A549 (cell line): ENCODE results near the gene ZNF710. TPM values are rescaled to one million over a fixed set of nuclear protein-coding genes. Genes with fewer than 3 reads are reported as not detected.

Experiments used
- ATAC-seq, 2 experiments: fragments of 200-7000 bp in 1 of 2; fragments of >200 bp in 1 of 2; cut with Nextera tagmentation in 1 of 2; cut with Tn5 transposase in 1 of 2; 3 replicates each; pipeline versions ENCODE4 v1.8.0 to v1.9.1; 2018 to 2020; ENCODE audit warnings: mild to moderate bottlenecking in 1 of 2, moderate library complexity in 1 of 2
- CTCF ChIA-PET: fragments of 300-600 bp; sonication (Branson Sonifier 250); formaldehyde crosslinking; extraction: SDS; loops from one replicate; lab custom pipeline; 2021; ENCODE audit warnings: antibody characterized with exemption, inconsistent platforms; lab: Yijun Ruan, JAX
- POLR2A ChIA-PET: fragments of 350-600 bp; formaldehyde crosslinking; extraction: SDS; loops from one replicate; lab custom pipeline; 2021; ENCODE audit warnings: antibody characterized with exemption, inconsistent platforms; lab: Yijun Ruan, JAX
- DNase-seq, 2 experiments: peaks; one replicate each; pipeline versions ENCODE4 v3.0.0 to v3.0.0-alpha.2; 2011 to 2016; ENCODE audit warnings: low read depth in 1 of 2, low spot score in 1 of 2
- FAIRE-seq: peaks from 2 replicates; lab custom pipeline; 2011; peaks lifted over from hg19 to GRCh38; lab: Jason Lieb, UNC
- H3K27ac ChIP-seq, 2 experiments: fragments of >200 bp; sonication (Bioruptor Twin); formaldehyde crosslinking; 3 replicates each; pipeline ENCODE4 v1.5.1; 2016 to 2017
- H3K4me1 ChIP-seq: fragments of >200 bp; sonication (Bioruptor Twin); formaldehyde crosslinking; 3 replicates; pipeline ENCODE4 v1.6.1; 2016
- H3K4me2 ChIP-seq: fragments of >200 bp; sonication (Bioruptor Twin); formaldehyde crosslinking; 3 replicates; pipeline ENCODE4 v1.6.1; 2016
- H3K4me3 ChIP-seq: fragments of >200 bp; sonication (Bioruptor Twin); formaldehyde crosslinking; 3 replicates; pipeline ENCODE4 v1.5.1; 2016
- H3K9me3 ChIP-seq: fragments of >200 bp; sonication (Bioruptor Twin); formaldehyde crosslinking; 3 replicates; pipeline ENCODE4 v1.6.1; 2016
- BHLHE40 ChIP-seq: IDR thresholded peaks from 2 replicates; pipeline ENCODE4 v1.6.1; 2012; ENCODE audit warnings: low read depth, low read length, inconsistent platforms
- CBX2 ChIP-seq: fragments of 200-600 bp; sonication (generic); IDR thresholded peaks from 2 replicates; pipeline ENCODE4 v1.6.1; 2016; ENCODE audit warnings: low read depth, mild to moderate bottlenecking, borderline replicate concordance
- CHD2 ChIP-seq: fragments of 150-350 bp; IDR thresholded peaks from 2 replicates; pipeline ENCODE4 v1.6.1; 2014; ENCODE audit warnings: low read length; ENCODE audit not compliant: partially characterized antibody
- E2F6 ChIP-seq: IDR thresholded peaks from 2 replicates; pipeline ENCODE4 v1.6.1; 2012; ENCODE audit warnings: low read depth, borderline replicate concordance
- ESRRA ChIP-seq: fragments of 150-350 bp; IDR thresholded peaks from 2 replicates; pipeline ENCODE4 v1.6.1; 2014; ENCODE audit warnings: mild to moderate bottlenecking, low read length, borderline replicate concordance
- HES2 ChIP-seq: fragments of >200 bp; sonication (Bioruptor Twin); formaldehyde crosslinking; IDR thresholded peaks from 2 replicates; pipeline ENCODE4 v1.6.1; 2016
- HEYL ChIP-seq: fragments of 250-450 bp; sonication (Bioruptor Pico); IDR thresholded peaks from 2 replicates; pipeline ENCODE4 v1.8.0; 2021; ENCODE audit warnings: mild to moderate bottlenecking, moderate library complexity
- HMGXB4 ChIP-seq: fragments of 250-450 bp; sonication (Bioruptor Pico); IDR thresholded peaks from 2 replicates; pipeline ENCODE4 v1.5.0; 2021; ENCODE audit warnings: mild to moderate bottlenecking, moderate library complexity, borderline replicate concordance
- HOXB13 ChIP-seq: fragments of 250-450 bp; sonication (Bioruptor Pico); IDR thresholded peaks from 2 replicates; pipeline ENCODE4 v1.5.0; 2020; ENCODE audit warnings: low read depth, mild to moderate bottlenecking, moderate library complexity
- HOXB5 ChIP-seq: fragments of 250-450 bp; sonication (Bioruptor Pico); IDR thresholded peaks from 2 replicates; pipeline ENCODE4 v1.5.0; 2020; ENCODE audit warnings: mild to moderate bottlenecking, moderate library complexity
- JUN ChIP-seq, 2 experiments: fragments of >200 bp; sonication (Bioruptor Twin); formaldehyde crosslinking; IDR thresholded peaks; 2 replicates in 1 of 2; 3 replicates in 1 of 2; pipeline ENCODE4 v1.6.1; 2016 to 2017
- JUNB ChIP-seq: fragments of >200 bp; sonication (Bioruptor Twin); formaldehyde crosslinking; IDR thresholded peaks from 2 replicates; pipeline ENCODE4 v1.6.1; 2016
- KDM1A ChIP-seq: fragments of 200-600 bp; sonication (generic); IDR thresholded peaks from 2 replicates; pipeline ENCODE4 v1.6.1; 2016; ENCODE audit warnings: low read depth, mild to moderate bottlenecking
- KDM5A ChIP-seq: fragments of 200-600 bp; sonication (generic); IDR thresholded peaks from 2 replicates; pipeline ENCODE4 v1.6.1; 2016; ENCODE audit warnings: antibody characterized with exemption, mild to moderate bottlenecking
- MYC ChIP-seq: IDR thresholded peaks from 2 replicates; pipeline ENCODE4 v1.6.1; 2012; ENCODE audit warnings: mild to moderate bottlenecking, inconsistent platforms, low read length, improper control_type of control experiment, borderline replicate concordance
- NPAS2 ChIP-seq: fragments of 250-450 bp; sonication (Bioruptor Pico); IDR thresholded peaks from 2 replicates; pipeline ENCODE4 v1.8.0; 2022; ENCODE audit warnings: mild to moderate bottlenecking, moderate library complexity, borderline replicate concordance
- NR3C1 ChIP-seq: fragments of >200 bp; sonication (Bioruptor Twin); formaldehyde crosslinking; IDR thresholded peaks from 3 replicates; pipeline ENCODE4 v1.6.1; 2017
- RCOR1 ChIP-seq: fragments of 150-350 bp; IDR thresholded peaks from 2 replicates; pipeline ENCODE4 v1.6.1; 2014; ENCODE audit warnings: antibody characterized with exemption, low read length, low read depth
- REST ChIP-seq: fragments of 200-600 bp; sonication (generic); IDR thresholded peaks from 2 replicates; pipeline ENCODE4 v1.6.1; 2016; ENCODE audit warnings: antibody characterized with exemption, mild to moderate bottlenecking, moderate library complexity
- RFX5 ChIP-seq: fragments of 450-650 bp; IDR thresholded peaks from 2 replicates; pipeline ENCODE4 v1.7.1; 2014; ENCODE audit warnings: antibody characterized with exemption, mild to moderate bottlenecking, moderate library complexity
- TFCP2L1 ChIP-seq: fragments of 250-450 bp; sonication (Bioruptor Pico); IDR thresholded peaks from 2 replicates; pipeline ENCODE4 v1.5.0; 2021; ENCODE audit warnings: mild to moderate bottlenecking
- USF2 ChIP-seq: fragments of 450-650 bp; IDR thresholded peaks from 2 replicates; pipeline ENCODE4 v1.6.1; 2014; ENCODE audit warnings: antibody characterized with exemption
- ZC3H11A ChIP-seq: fragments of 450-650 bp; IDR thresholded peaks from 2 replicates; pipeline ENCODE4 v1.6.1; 2014; ENCODE audit warnings: antibody characterized with exemption, mild to moderate bottlenecking
- WGBS: methylation state at CpG from one replicate; pipeline ENCODE4 v1.1.6; 2017; ENCODE audit errors: missing lambda C conversion rate; 5-methylcytosine and 5-hydroxymethylcytosine counted together
- polyA plus RNA-seq, 4 experiments: library from polyadenylated mRNA; depleted of rRNA in 3 of 4; stranded (reverse); fragments of >200 nt; fragmentation: RNase III in 1 of 4; extraction: RNeasy Plus Mini Kit Qiagen cat#74134 plus additional on column Dnase treatment in 1 of 4; gene quantifications; 2 replicates in 3 of 4; 3 replicates in 1 of 4; pipeline ENCODE4 v1.2.3, GENCODE V29; 2011 to 2017

ZNF710 gene
- polyA plus RNA-seq, 2 of the 4 experiments (the other 2 are of a cell fraction) = 2.6 to 7.8 TPM

- DNase-seq (no peak), FAIRE-seq (no peak), ATAC-seq (no peak)
- Histone ChIP-seq H3K9me3 (no peaks in the 10 kb centered on the region), H3K4me2 (no peak overlapping the region), H3K4me3 (no peak overlapping the region), H3K4me1 (peaks cover 14% of the 10 kb centered on the region), H3K27ac (no peak overlapping the region)
- CTCF ChIA-PET = interaction anchor here (0.6 to 2.7 kb wide), 5 partner anchors 10 to 225 kb away, joined by 3 to 11 read pairs (median 6); no protein-coding TSS in a partner anchor
- TF ChIP-seq NR3C1 (no peak), KDM1A (no peak), HEYL (CRISPR knock-in tag) (no peak), NPAS2 (CRISPR knock-in tag) (no peak), REST (no peak), CBX2 (no peak), HOXB13 (CRISPR knock-in tag) (no peak), BHLHE40 (no peak), E2F6 (no peak), JUN (IDR thresholded peaks at IDR 0.05) (no peak), TFCP2L1 (CRISPR knock-in tag) (no peak)
- POLR2A ChIA-PET = interaction anchor here (1.2 kb wide), 1 partner anchor 22 kb away, joined by 4 read pairs; the partner anchor contains the start of gene IDH2
Measured at GRCh38 chr15:90124507-90124906, 123.4 kb downstream of the ZNF710 start.

- no peak; a peak in 1 of 6 replicates for ATAC-seq
- Histone ChIP-seq H3K9me3 (no peaks in the 10 kb centered on the region), H3K4me1 (peaks cover 14% of the 10 kb centered on the region), H3K4me2 (peak overlapping the region; percentile 49; the same call in 2 of the 3 replicates), H3K27ac (no peak overlapping the region), H3K4me3 (no peak overlapping the region)
- POLR2A ChIA-PET = no interaction called here
- WGBS = 70% methylated on average over 6 of the region's 6 CpGs
- no peak for FAIRE-seq
- DNase-seq = peak in 1 of 2 experiments; percentile 39
- CTCF ChIA-PET = interaction anchor here (0.5 to 2.7 kb wide), 5 partner anchors 15 to 228 kb away, joined by 3 to 11 read pairs (median 5); partner anchors contain the start of gene IDH2
- TF ChIP-seq KDM5A = no peak
- TF ChIP-seq ZC3H11A = no peak
- no peak for TF ChIP-seq NPAS2 (CRISPR knock-in tag)
- no peak for TF ChIP-seq HEYL (CRISPR knock-in tag)
- no peak for TF ChIP-seq MYC
- TF ChIP-seq HOXB5 (CRISPR knock-in tag) = no peak
- no peak for TF ChIP-seq BHLHE40
- TF ChIP-seq HMGXB4 (CRISPR knock-in tag) = no peak
- no peak for TF ChIP-seq HES2
- TF ChIP-seq JUNB = no peak
- TF ChIP-seq ESRRA = no peak
- TF ChIP-seq CHD2 = no peak
- no peak for TF ChIP-seq RCOR1
- no peak for TF ChIP-seq RFX5
- no peak for TF ChIP-seq USF2
- no peak for TF ChIP-seq KDM1A
- TF ChIP-seq, all 56 proteins: peak for 0
Measured at GRCh38 chr15:90126022-90126421, 124.9 kb downstream of the ZNF710 start.
